Left cardiac atrium (tissue), 4 donors: ENCODE results near the gene ST6GALNAC2. TPM values are rescaled to one million over a fixed set of nuclear protein-coding genes. Genes with fewer than 3 reads are reported as not detected.
"Not testable (repeated sequence)": the region's sequence is repeated elsewhere in the genome, so short reads cannot be mapped to it uniquely, and the experiment has no call there.

Source experiments
- ATAC-seq, 2 donors: fragments of 200-7000 bp; cut with Tn5 transposase; one replicate each; pipeline ENCODE4 v1.9.1; 2020; ENCODE audit warnings: mild to moderate bottlenecking in 2 of 2, moderate library complexity in 2 of 2
- DNase-seq: peaks from one replicate; pipeline ENCODE4 v3.0.0-alpha.2; 2020
- intact Hi-C, 2 donors: fragments of 100-400 bp; cut with DNase I; formaldehyde crosslinking; loops; one replicate each; pipeline versions ENCODE4 v1.14.1 to v1.15.1; 2022 to 2023
- total RNA-seq, 2 donors: library from RNA; stranded (reverse); fragmentation: NEBNext Ultra II Directional; extraction: Animal tissue kit (Norgen Biotek cat#: 25700); gene quantifications; one replicate each; pipeline ENCODE4 v1.2.1, GENCODE V29; 2021
- donor health status: DM: no; HTN: yes; CAD: no.
- donor health status: DM: no; HTN: yes; CAD: no; lungs with severe emphysema.
- donor health status: DM: yes; HTN: yes; CAD: no.
- donor health status: Dilated cardiomyopathy.

Gene ST6GALNAC2
- total RNA-seq, 2 donors from 2014 or later, result 5.0 to 5.1 TPM

- DNase-seq (no peak), ATAC-seq (no peak)
- intact Hi-C loops, result no loop called here
Observed at GRCh38 chr17:76576189-76576588, 9.5 kb downstream of the ST6GALNAC2 start.

GRCh38 chr17:76575570-76575969 is 10.1 kb downstream of the ST6GALNAC2 start:
- no peak for DNase-seq
- ATAC-seq, result peak in 1 of 2 donors; percentile 48
- intact Hi-C loops, result no loop called here

GRCh38 chr17:76574166-76574565 is 11.5 kb downstream of the ST6GALNAC2 start:
- ATAC-seq (no peak), DNase-seq (no peak)
- intact Hi-C loops, result no loop called here

- intact Hi-C loops, result no loop called here
- no peak for DNase-seq
- no peak for ATAC-seq
Observed at GRCh38 chr17:76573096-76573495, 12.6 kb downstream of the ST6GALNAC2 start.

- intact Hi-C loops, result no loop called here
- DNase-seq (no peak), ATAC-seq (no peak)
Observed at GRCh38 chr17:76572201-76572910, 13.3 kb downstream of the ST6GALNAC2 start.

GRCh38 chr17:76570877-76571471 is 14.7 kb downstream of the ST6GALNAC2 start:
- intact Hi-C loops, result no loop called here
- DNase-seq (no peak), ATAC-seq (no peak)

GRCh38 chr17:76570457-76570856 is 15.2 kb downstream of the ST6GALNAC2 start:
- ATAC-seq, result no peak
- intact Hi-C loops, result no loop called here
- no peak for DNase-seq

GRCh38 chr17:76569607-76570279 is 15.9 kb downstream of the ST6GALNAC2 start:
- ATAC-seq, result peak; percentile 53 to 69
- peak; percentile 68 for DNase-seq
- intact Hi-C loops, result loop anchor here in 1 of 2 donors (10.0 kb wide), 1 partner anchor 55 kb away; no protein-coding TSS in a partner anchor

- no peak for ATAC-seq
- intact Hi-C loops, result loop anchor here in 1 of 2 donors (10.0 kb wide), 1 partner anchor 56 kb away; no protein-coding TSS in a partner anchor
Observed at GRCh38 chr17:76568811-76569221, 16.8 kb downstream of the ST6GALNAC2 start.

GRCh38 chr17:76567634-76568432 is 17.8 kb downstream of the ST6GALNAC2 start:
- intact Hi-C loops, result loop anchor here in 1 of 2 donors (10.0 kb wide), 1 partner anchor 57 kb away; no protein-coding TSS in a partner anchor
- ATAC-seq, result no peak
- DNase-seq, result no peak

More at GRCh38 chr17:76568811-76569221, 16.8 kb downstream of the ST6GALNAC2 start:
- no peak for DNase-seq

GRCh38 chr17:76566988-76567431 is 18.6 kb downstream of the ST6GALNAC2 start:
- ATAC-seq, result no peak
- no peak for DNase-seq
- intact Hi-C loops, result loop anchor here in 1 of 2 donors (10.0 kb wide), 1 partner anchor 58 kb away; no protein-coding TSS in a partner anchor

- no peak for ATAC-seq
- DNase-seq, result no peak
- intact Hi-C loops, result loop anchor here in 1 of 2 donors (10.0 kb wide), 1 partner anchor 58 kb away; no protein-coding TSS in a partner anchor
Observed at GRCh38 chr17:76566613-76566943, 19.1 kb downstream of the ST6GALNAC2 start.

GRCh38 chr17:76565728-76566612 is 19.7 kb downstream of the ST6GALNAC2 start:
- no peak for DNase-seq
- no peak for ATAC-seq
- intact Hi-C loops, result loop anchor here in 1 of 2 donors (10.0 kb wide), 1 partner anchor 59 kb away; no protein-coding TSS in a partner anchor

- intact Hi-C loops, result loop anchor here in 1 of 2 donors (10.0 kb wide), 1 partner anchor 60 kb away; no protein-coding TSS in a partner anchor
Observed at GRCh38 chr17:76564991-76565727, 20.5 kb downstream of the ST6GALNAC2 start.

GRCh38 chr17:76563359-76563758 is 22.3 kb downstream of the ST6GALNAC2 start:
- intact Hi-C loops, result loop anchor here in 1 of 2 donors (10.0 kb wide), 1 partner anchor 61 kb away; no protein-coding TSS in a partner anchor
- DNase-seq, ATAC-seq: not testable (repeated sequence)

More at GRCh38 chr17:76564991-76565727, 20.5 kb downstream of the ST6GALNAC2 start:
- DNase-seq, result not testable (repeated sequence)
- ATAC-seq, result peak in 1 of 2 donors; percentile 15

- ATAC-seq, result peak; percentile 75 to 86
- intact Hi-C loops, result loop anchor here in 1 of 2 donors (10.0 kb wide), 1 partner anchor 62 kb away; no protein-coding TSS in a partner anchor
Observed at GRCh38 chr17:76562734-76563148, 22.9 kb downstream of the ST6GALNAC2 start.

GRCh38 chr17:76561799-76562268 is 23.8 kb downstream of the ST6GALNAC2 start:
- no peak for DNase-seq
- no peak for ATAC-seq
- intact Hi-C loops, result loop anchor here in 1 of 2 donors (10.0 kb wide), 1 partner anchor 63 kb away; no protein-coding TSS in a partner anchor

More at GRCh38 chr17:76562734-76563148, 22.9 kb downstream of the ST6GALNAC2 start:
- DNase-seq, result peak; percentile 67
